Stomach (tissue), 4 donors: Measurements from ENCODE around the gene RASGRP2.

ENCODE experiments used
- CTCF ChIP-seq, 7 experiments: fragments of 450-650 bp in 4 of 7; fragments of 200-600 bp in 3 of 7; sonication (generic) in 3 of 7; IDR thresholded peaks; one replicate each; pipeline ENCODE4 v1.5.1; 2016 to 2019; ENCODE audit warnings: antibody characterized with exemption in 7 of 7, control low read depth in 2 of 7, mild to moderate bottlenecking in 1 of 7
- EP300 ChIP-seq: sonication (generic); formaldehyde crosslinking; IDR thresholded peaks from one replicate; pipeline ENCODE4 v1.6.1; 2017; ENCODE audit warnings: antibody characterized with exemption
- POLR2A ChIP-seq, 4 donors: fragments of 450-650 bp; IDR thresholded peaks; one replicate each; pipeline ENCODE4 v1.6.1; 2016; ENCODE audit warnings: antibody characterized with exemption in 4 of 4, control low read depth in 2 of 4, mild to moderate bottlenecking in 1 of 4, moderate library complexity in 1 of 4
- POLR2AphosphoS5 ChIP-seq, 3 donors: sonication (generic); formaldehyde crosslinking; IDR thresholded peaks; one replicate each; pipeline ENCODE4 v1.6.1; 2016; ENCODE audit warnings: antibody characterized with exemption in 3 of 3

GRCh38 chr11:64789331-64790204, 45.6 kb upstream of the RASGRP2 start:
- no peak for TF ChIP-seq CTCF (IDR thresholded peaks at IDR 0.05)
- no peak for TF ChIP-seq POLR2A (IDR thresholded peaks at IDR 0.05)
- no peak for TF ChIP-seq POLR2AphosphoS5 (IDR thresholded peaks at IDR 0.05)
- TF ChIP-seq EP300 = no peak
